Subcutaneous preadipocyte (primary cell): ENCODE data around the gene SLC30A2. TPM values are rescaled to one million over a fixed set of nuclear protein-coding genes. Genes with fewer than 3 reads are reported as not detected.

Experiments used
- small RNA-seq: library from RNA; depleted of rRNA; stranded (forward); fragments of <200 nt; gene quantifications from one replicate; pipeline ENCODE3, GENCODE V24; 2012
- total RNA-seq: library from RNA; depleted of rRNA; stranded (reverse); fragments of >200 nt; gene quantifications from 2 replicates; pipeline ENCODE4 v1.2.3, GENCODE V29; 2012

The SLC30A2 gene, protein sequence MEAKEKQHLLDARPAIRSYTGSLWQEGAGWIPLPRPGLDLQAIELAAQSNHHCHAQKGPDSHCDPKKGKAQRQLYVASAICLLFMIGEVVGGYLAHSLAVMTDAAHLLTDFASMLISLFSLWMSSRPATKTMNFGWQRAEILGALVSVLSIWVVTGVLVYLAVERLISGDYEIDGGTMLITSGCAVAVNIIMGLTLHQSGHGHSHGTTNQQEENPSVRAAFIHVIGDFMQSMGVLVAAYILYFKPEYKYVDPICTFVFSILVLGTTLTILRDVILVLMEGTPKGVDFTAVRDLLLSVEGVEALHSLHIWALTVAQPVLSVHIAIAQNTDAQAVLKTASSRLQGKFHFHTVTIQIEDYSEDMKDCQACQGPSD
- total RNA-seq, result not detected in 2 replicates

DNA sequence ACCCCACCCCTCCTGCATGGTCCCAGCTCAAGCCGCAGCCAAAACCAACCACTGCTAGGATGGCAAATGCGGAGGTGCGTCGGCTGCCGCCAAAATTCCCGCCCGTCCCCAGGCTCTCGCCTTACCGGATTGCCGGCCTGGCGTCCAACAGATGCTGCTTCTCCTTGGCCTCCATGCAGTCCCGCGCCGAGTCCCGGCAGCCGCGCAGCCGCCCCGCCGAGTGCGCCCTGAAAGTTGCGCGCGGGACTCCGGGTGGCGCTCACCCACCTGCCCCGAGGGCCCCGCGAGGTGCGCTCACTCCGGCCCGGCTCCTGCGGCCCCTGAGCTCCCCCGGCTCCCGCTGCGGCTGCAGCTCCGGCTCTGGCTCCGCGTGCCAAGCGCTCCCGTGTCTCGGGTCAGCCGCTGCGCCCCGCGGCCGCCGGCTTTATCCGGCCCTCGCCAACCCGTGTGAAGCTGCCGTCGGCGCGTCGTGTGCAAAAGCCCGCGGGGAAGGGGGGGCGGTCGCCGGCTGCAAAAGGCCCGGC, at the start of gene SLC30A2:
Gene SLC30A2 (minus strand): TSS at position 397 of the 524 bp plus-strand sequence. CDS start 222 bp downstream, at position 175.

GRCh38 chr1:26067432-26067911, 21.6 kb upstream of the SLC30A2 start, which contains the start of gene TRIM63:
TSS of gene TRIM63 (minus strand) at chr1:26067630. CDS start at chr1:26067494, 136 bp downstream.

DNA sequence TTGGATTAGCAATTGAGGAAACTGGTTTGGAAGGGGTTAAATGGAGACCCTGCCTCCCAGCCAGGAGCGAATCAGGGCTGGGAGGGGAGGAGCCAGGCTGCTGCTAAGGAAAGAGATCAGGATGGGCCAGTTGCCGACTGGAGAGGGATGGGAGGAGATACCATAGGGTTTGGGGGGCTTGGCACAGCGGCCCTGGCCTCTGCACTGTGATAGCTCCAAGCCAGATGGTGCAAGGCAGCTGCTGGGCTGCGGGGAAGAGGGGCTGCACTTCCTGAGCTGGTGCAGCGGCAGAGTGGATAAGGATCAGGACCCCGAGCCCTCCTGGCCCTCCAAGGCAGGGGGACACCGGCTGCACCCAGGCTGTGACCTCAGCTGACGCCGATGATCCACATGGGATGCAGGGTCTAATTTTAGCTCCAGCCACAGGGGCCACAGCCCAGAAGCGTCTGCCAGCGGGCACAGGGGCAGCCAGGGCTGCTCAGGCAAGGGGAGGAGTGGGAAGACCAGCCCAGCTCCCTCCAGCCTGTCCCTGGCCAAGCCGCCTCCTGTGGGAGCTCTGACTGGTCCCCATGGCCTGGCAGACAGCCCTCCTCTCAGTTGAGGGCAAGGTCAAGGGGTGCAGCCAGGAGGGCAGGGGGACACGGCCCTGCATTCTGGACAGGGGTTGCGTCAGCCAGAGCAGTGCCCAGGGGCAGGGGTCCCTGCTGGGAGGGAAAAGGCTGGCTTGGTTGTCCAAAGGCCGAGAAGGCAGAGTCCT, 24.1 kb downstream of the SLC30A2 start, which contains the start of gene EXTL1:
Gene EXTL1 (plus strand): TSS at position 129 of the 757 bp plus-strand sequence. CDS start 872 bp downstream, outside the sequence.

DNA sequence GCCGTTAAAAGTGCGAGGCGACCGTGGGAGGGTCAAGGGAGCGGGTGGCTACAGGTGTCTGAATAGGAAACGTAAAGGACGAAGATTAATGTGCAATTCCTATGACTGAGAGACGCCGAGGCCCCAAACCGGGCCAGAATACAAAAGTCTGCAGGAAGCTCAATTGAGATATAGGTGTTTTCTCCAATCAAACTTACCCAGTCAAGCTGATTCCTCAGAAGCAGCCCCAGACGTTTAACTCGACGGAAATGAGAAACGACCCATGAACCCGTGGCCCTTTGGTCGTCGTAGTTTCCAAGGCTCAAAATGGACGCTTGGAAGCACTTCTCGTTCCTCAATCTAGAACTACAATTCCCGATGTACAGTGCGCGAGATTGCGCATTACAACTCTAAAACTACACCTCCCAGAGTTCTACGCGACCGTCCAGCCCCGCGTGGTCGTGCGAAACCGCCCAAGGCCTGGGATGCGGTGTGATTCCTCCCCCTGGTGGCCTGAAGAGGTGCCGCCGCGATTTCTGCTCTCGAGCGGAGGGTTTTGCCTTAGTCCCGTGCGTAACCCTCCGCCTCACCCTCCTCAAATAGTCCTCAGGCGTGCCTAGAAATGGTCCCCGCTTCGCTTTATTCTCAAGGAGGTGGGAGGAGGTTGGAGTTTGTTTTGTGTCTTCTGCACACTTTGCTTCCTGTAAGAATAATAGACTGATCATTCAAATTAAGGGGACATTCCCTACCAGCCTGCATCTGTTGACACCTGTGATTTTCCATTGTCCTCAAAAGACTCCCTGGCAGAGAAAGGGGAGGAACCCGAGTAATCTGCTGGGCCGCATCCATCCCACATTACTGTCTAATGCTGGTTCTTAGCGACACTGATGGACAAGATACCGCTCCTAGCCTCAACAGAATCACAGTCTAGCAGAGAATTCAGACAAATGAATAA, 47.8 kb downstream of the SLC30A2 start, which contains the start of gene PAFAH2:
Gene PAFAH2 (minus strand): TSS at position 236 of the 934 bp plus-strand sequence. CDS start 7,247 bp downstream, outside the sequence.

Small RNAs within 50 kb of the gene (small RNA-seq; reads per million reads assigned to genes)
- gene RF00283 (not detected), gene RF00492 (not detected)

Other genes starting within 250 kb of the SLC30A2 start
- 36.0 and 47.9 TPM in 2 replicates for gene SELENON, start 245.9 kb downstream of the SLC30A2 start, total RNA-seq
- gene MTFR1L, start 226.2 kb downstream of the SLC30A2 start, total RNA-seq, result 33.1 and 37.7 TPM in 2 replicates
- gene AUNIP, start 186.7 kb downstream of the SLC30A2 start, total RNA-seq, result 2.6 and 5.3 TPM in 2 replicates
- 6.1 and 7.3 TPM in 2 replicates for gene PAQR7, start 170.4 kb downstream of the SLC30A2 start, total RNA-seq
- 57.0 and 69.4 TPM in 2 replicates for gene STMN1, start 139.7 kb downstream of the SLC30A2 start, total RNA-seq
- 6.6 and 10.0 TPM in 2 replicates for gene PAFAH2, start 48.1 kb downstream of the SLC30A2 start, total RNA-seq
- gene EXTL1, start 24.3 kb downstream of the SLC30A2 start, total RNA-seq, result under 0.01 TPM in 2 replicates
- under 0.01 TPM in 1 of 2 replicates, not detected in the other for gene TRIM63, start 21.5 kb upstream of the SLC30A2 start, total RNA-seq
- 2.9 and 4.7 TPM in 2 replicates for gene PDIK1L, start 65.7 kb upstream of the SLC30A2 start, total RNA-seq
- not detected in 2 replicates for gene FAM110D, start 113.0 kb upstream of the SLC30A2 start, total RNA-seq
- not detected in 2 replicates for gene C1orf232, start 122.8 kb upstream of the SLC30A2 start, total RNA-seq
- 23.7 and 37.5 TPM in 2 replicates for gene ZNF593, start 123.8 kb upstream of the SLC30A2 start, total RNA-seq
- under 0.01 TPM in 1 of 2 replicates, not detected in the other for gene ZNF593OS, start 125.7 kb upstream of the SLC30A2 start, total RNA-seq
- under 0.01 TPM in 1 of 2 replicates, not detected in the other for gene CNKSR1, start 131.4 kb upstream of the SLC30A2 start, total RNA-seq
- not detected in 2 replicates for gene CATSPER4, start 144.5 kb upstream of the SLC30A2 start, total RNA-seq
- gene CEP85, start 188.1 kb upstream of the SLC30A2 start, total RNA-seq, result 6.6 and 15.6 TPM in 2 replicates
- 66.3 and 69.1 TPM in 2 replicates for gene SH3BGRL3, start 234.0 kb upstream of the SLC30A2 start, total RNA-seq